MV-4-11 (cell line): ENCODE data around the gene NNMT.

Source experiments
- DNase-seq: peaks from one replicate; lab custom pipeline; 2025; lab: John Stamatoyannopoulos, UW

The NNMT gene

GRCh38 chr11:114284914-114285313 lies 11.3 kb upstream of the NNMT start:
- DNase-seq = no peak

GRCh38 chr11:114285599-114285998 lies 10.6 kb upstream of the NNMT start:
- DNase-seq = no peak

GRCh38 chr11:114286229-114286628 lies 10.0 kb upstream of the NNMT start:
- DNase-seq = no peak

GRCh38 chr11:114287154-114287553 lies 9.0 kb upstream of the NNMT start:
- no peak for DNase-seq

- DNase-seq = no peak
Observed at GRCh38 chr11:114288136-114288535, 8.1 kb upstream of the NNMT start.

GRCh38 chr11:114289779-114290178 lies 6.4 kb upstream of the NNMT start:
- DNase-seq = no peak

- DNase-seq = no peak
Observed at GRCh38 chr11:114290503-114291235, 5.5 kb upstream of the NNMT start.

GRCh38 chr11:114291381-114291780 lies 4.8 kb upstream of the NNMT start:
- DNase-seq = no peak

- DNase-seq = no peak
Observed at GRCh38 chr11:114291842-114292680, 4.1 kb upstream of the NNMT start.

GRCh38 chr11:114293201-114293711 lies 2.9 kb upstream of the NNMT start:
- no peak for DNase-seq

GRCh38 chr11:114296605-114297372 lies 590 bp downstream of the NNMT start:
- no peak for DNase-seq

GRCh38 chr11:114297806-114298709 lies 1.9 kb downstream of the NNMT start:
- no peak for DNase-seq

- no peak for DNase-seq
Observed at GRCh38 chr11:114298710-114299109, 2.5 kb downstream of the NNMT start.

GRCh38 chr11:114301088-114301487 lies 4.9 kb downstream of the NNMT start:
- no peak for DNase-seq

GRCh38 chr11:114301927-114302326 lies 5.7 kb downstream of the NNMT start:
- no peak for DNase-seq

- no peak for DNase-seq
Observed at GRCh38 chr11:114302663-114303062, 6.5 kb downstream of the NNMT start.

GRCh38 chr11:114304065-114304464 lies 7.9 kb downstream of the NNMT start:
- DNase-seq = no peak

GRCh38 chr11:114304969-114305368 lies 8.8 kb downstream of the NNMT start:
- no peak for DNase-seq

- no peak for DNase-seq
Observed at GRCh38 chr11:114307524-114308203, 11.5 kb downstream of the NNMT start.

GRCh38 chr11:114308689-114309089 lies 12.5 kb downstream of the NNMT start:
- DNase-seq = peak; percentile 4

GRCh38 chr11:114309517-114309916 lies 13.3 kb downstream of the NNMT start:
- no peak for DNase-seq
